Fibroblast of lung (primary cell): ENCODE data around the gene PDIA5. TPM values are rescaled to one million over a fixed set of nuclear protein-coding genes. Genes with fewer than 3 reads are reported as not detected.

Source experiments
- DNase-seq, 2 donors: peaks; one replicate each; pipeline versions ENCODE4 v3.0.0 to v3.0.0-alpha.2; 2010; ENCODE audit warnings: low read depth in 2 of 2
- H2AFZ ChIP-seq: 2 replicates; pipeline ENCODE4 v1.5.1; 2012; ENCODE audit warnings: low read length, control low read depth, inconsistent platforms
- H3K27ac ChIP-seq: 2 replicates; pipeline ENCODE4 v1.5.1; 2011; ENCODE audit warnings: low read length, control low read depth; ENCODE audit not compliant: insufficient read depth
- H3K27me3 ChIP-seq: 2 replicates; pipeline ENCODE4 v1.5.1; 2011; ENCODE audit warnings: mild to moderate bottlenecking, low read length; ENCODE audit not compliant: control insufficient read depth, insufficient read depth
- H3K36me3 ChIP-seq: 2 replicates; pipeline ENCODE4 v1.5.1; 2011; ENCODE audit warnings: low read length; ENCODE audit not compliant: control insufficient read depth, insufficient read depth
- H3K4me1 ChIP-seq: 2 replicates; pipeline ENCODE4 v1.5.1; 2011; ENCODE audit warnings: low read length; ENCODE audit not compliant: control insufficient read depth, insufficient read depth; ENCODE audit errors: extremely low read depth
- H3K4me2 ChIP-seq: 2 replicates; pipeline ENCODE4 v1.5.1; 2011; ENCODE audit warnings: low read length, control low read depth; ENCODE audit not compliant: insufficient read depth; ENCODE audit errors: extremely low read depth
- H3K4me3 ChIP-seq, 4 experiments: fragments of 200-600 bp in 1 of 4; sonication (generic) in 1 of 4; replicated peaks in 1 of 4; 2 replicates each; pipeline ENCODE4 v1.5.1; 2011 to 2016; ENCODE audit warnings: low read length in 4 of 4, low read depth in 3 of 4, mild to moderate bottlenecking in 3 of 4, control low read depth in 2 of 4, inconsistent platforms in 1 of 4, mixed read lengths in 1 of 4; ENCODE audit not compliant: insufficient read depth in 1 of 4; ENCODE audit errors: control extremely low read depth in 1 of 4
- H3K79me2 ChIP-seq: 2 replicates; pipeline ENCODE4 v1.5.1; 2012; ENCODE audit warnings: mild to moderate bottlenecking, low read length, inconsistent platforms; ENCODE audit not compliant: control insufficient read depth, insufficient read depth
- H3K9ac ChIP-seq: 2 replicates; pipeline ENCODE4 v1.5.1; 2011; ENCODE audit warnings: mild to moderate bottlenecking, low read length, control low read depth; ENCODE audit not compliant: insufficient read depth
- H3K9me3 ChIP-seq: 2 replicates; pipeline ENCODE4 v1.5.1; 2012; ENCODE audit warnings: low read depth, low read length; ENCODE audit not compliant: control insufficient read depth, insufficient read depth
- H4K20me1 ChIP-seq: 2 replicates; pipeline ENCODE4 v1.5.1; 2011; ENCODE audit warnings: low read length; ENCODE audit not compliant: control insufficient read depth, insufficient read depth; ENCODE audit errors: extremely low read depth
- CTCF ChIP-seq, 2 donors: IDR thresholded peaks in 1 of 2; conservative IDR thresholded peaks in 1 of 2; 1 replicate in 1 of 2; 2 replicates in 1 of 2; pipeline ENCODE4 v1.5.1; 2011 to 2012; ENCODE audit warnings: low read length in 2 of 2, control low read depth in 1 of 2, inconsistent platforms in 1 of 2, low read depth in 1 of 2, mild to moderate bottlenecking in 1 of 2
- EZH2 ChIP-seq: IDR thresholded peaks from 2 replicates; pipeline ENCODE4 v1.5.1; 2012; ENCODE audit warnings: low read length, control low read depth, mild to moderate bottlenecking; ENCODE audit errors: missing control alignments
- polyA plus RNA-seq, 2 donors: library from polyadenylated mRNA; depleted of rRNA in 1 of 2; stranded (reverse) in 1 of 2; unstranded in 1 of 2; fragments of >200 nt; gene quantifications; 2 replicates each; pipeline ENCODE4 v1.2.1, GENCODE V29; 2011 to 2012; ENCODE audit warnings: missing spikeins in 1 of 2
- total RNA-seq: library from RNA; depleted of rRNA; stranded (reverse); fragments of >200 nt; gene quantifications from 2 replicates; pipeline ENCODE4 v1.2.1, GENCODE V29; 2014

PDIA5 gene
- total and polyA plus RNA-seq, 2 donors (not counting 1 experiment from before 2014, with no cell fraction given) = 27.9 to 51.4 TPM

DNA sequence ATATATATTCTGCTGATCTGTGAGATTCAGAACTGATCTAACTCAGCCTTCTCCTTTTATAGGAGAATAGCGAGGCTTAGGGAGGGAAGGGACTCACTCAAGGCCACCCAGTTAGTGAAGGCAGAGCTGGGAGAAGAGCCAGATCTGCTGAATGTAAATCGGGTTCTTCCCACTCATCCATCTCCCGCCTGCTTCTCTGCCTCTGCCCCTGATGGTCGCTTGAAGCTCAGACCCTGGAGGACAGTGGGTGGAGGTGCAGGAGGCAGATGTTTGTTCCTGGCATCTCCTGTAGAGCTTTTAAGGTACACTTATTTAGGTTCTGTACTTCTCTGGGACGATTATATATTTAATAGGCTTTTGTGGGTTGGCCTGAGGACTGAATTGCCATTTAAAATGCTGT, 4.3 kb downstream of the PDIA5 start:
- Histone ChIP-seq H4K20me1 (peaks cover 3% of the 10 kb centered on the region), H3K36me3 (no peaks in the 10 kb centered on the region), H3K79me2 (peaks cover 73% of the 10 kb centered on the region), H3K9ac (no peak overlapping the region), H2AFZ (no peak overlapping the region), H3K4me2 (no peak overlapping the region), H3K9me3 (no peaks in the 10 kb centered on the region), H3K27me3 (no peaks in the 10 kb centered on the region), H3K27ac (no peak overlapping the region), H3K4me1 (peaks cover 2% of the 10 kb centered on the region), H3K4me3 (no peak overlapping the region)
- no peak for TF ChIP-seq EZH2
- TF ChIP-seq CTCF (conservative IDR thresholded peaks at IDR 0.05 in 1 of 2, IDR thresholded peaks at IDR 0.05 in 1 of 2; ENCODE audit: low read depth in 1 of 2, low read length in 2 of 2) = peak in 1 of 2 donors; percentile 33
- peak; percentile 43 to 59 for DNase-seq

- Histone ChIP-seq H2AFZ (no peak overlapping the region), H4K20me1 (peaks cover 3% of the 10 kb centered on the region), H3K36me3 (no peaks in the 10 kb centered on the region), H3K4me2 (no peak overlapping the region), H3K4me1 (peaks cover under 1% of the 10 kb centered on the region), H3K9ac (no peak overlapping the region), H3K79me2 (peaks cover 77% of the 10 kb centered on the region), H3K4me3 (no peak overlapping the region), H3K9me3 (no peaks in the 10 kb centered on the region), H3K27me3 (no peaks in the 10 kb centered on the region), H3K27ac (no peak overlapping the region)
- DNase-seq = no peak
- TF ChIP-seq CTCF (conservative IDR thresholded peaks at IDR 0.05 in 1 of 2, IDR thresholded peaks at IDR 0.05 in 1 of 2; ENCODE audit: low read depth in 1 of 2, low read length in 2 of 2) (no peak), EZH2 (no peak)
These were observed 4.8 kb downstream of the PDIA5 start for GRCh38 chr3:123071581-123071980.

GRCh38 chr3:123072152-123072551, 5.3 kb downstream of the PDIA5 start:
- Histone ChIP-seq H3K9me3 (no peaks in the 10 kb centered on the region), H3K27me3 (no peaks in the 10 kb centered on the region), H3K36me3 (no peaks in the 10 kb centered on the region), H3K4me2 (no peak overlapping the region), H3K4me1 (peaks cover 2% of the 10 kb centered on the region), H3K4me3 (no peak overlapping the region), H3K79me2 (peaks cover 79% of the 10 kb centered on the region), H2AFZ (no peak overlapping the region), H3K9ac (no peak overlapping the region), H4K20me1 (peaks cover 3% of the 10 kb centered on the region), H3K27ac (no peak overlapping the region)
- no peak for DNase-seq
- TF ChIP-seq CTCF (conservative IDR thresholded peaks at IDR 0.05 in 1 of 2, IDR thresholded peaks at IDR 0.05 in 1 of 2; ENCODE audit: low read depth in 1 of 2, low read length in 2 of 2) (no peak), EZH2 (no peak)
